ENCODE measurements around the gene HGFAC. TPM values are rescaled to one million over a fixed set of nuclear protein-coding genes. Genes with fewer than 3 reads are reported as not detected.

HGFAC gene
- total and polyA plus RNA-seq, 2 of the 13 experiments (the other 11 are each of a cell fraction or from before 2014, with no cell fraction given) = 8.5 to 63.6 TPM

- peak; percentile 1 for TF ChIP-seq ZNF18 (CRISPR knock-in tag; IDR thresholded peaks at IDR 0.05; ENCODE audit: insufficient replicate concordance)
- no peak for TF ChIP-seq NFAT5 (CRISPR knock-in tag; IDR thresholded peaks at IDR 0.05)
- TF ChIP-seq ZNF562 (CRISPR knock-in tag; IDR thresholded peaks at IDR 0.05; ENCODE audit: borderline replicate concordance) = no peak
- TF ChIP-seq SOX5 (CRISPR knock-in tag; IDR thresholded peaks at IDR 0.05; ENCODE audit: borderline replicate concordance) = peak; percentile 30; the same call in 1 of the 2 replicates
- peak; percentile 77 for TF ChIP-seq RARA (CRISPR knock-in tag; IDR thresholded peaks at IDR 0.05)
- TF ChIP-seq SUZ12 (IDR thresholded peaks at IDR 0.05; ENCODE audit: low read depth, low read length) = no peak
- TF ChIP-seq SETDB1 (CRISPR knock-in tag; IDR thresholded peaks at IDR 0.05; ENCODE audit: borderline replicate concordance) = no peak
- TF ChIP-seq MAF1 (CRISPR knock-in tag; IDR thresholded peaks at IDR 0.05; ENCODE audit: borderline replicate concordance) = 0 out of 2 replicates have a peak, but pooled peaks have one; percentile 24
- no peak for TF ChIP-seq NRL (CRISPR knock-in tag; IDR thresholded peaks at IDR 0.05; ENCODE audit: borderline replicate concordance)
- no peak for TF ChIP-seq ZNF605 (CRISPR knock-in tag; IDR thresholded peaks at IDR 0.05)
- no peak for TF ChIP-seq ZNF180 (CRISPR knock-in tag; IDR thresholded peaks at IDR 0.05; ENCODE audit: borderline replicate concordance, low read depth)
- TF ChIP-seq GTF2F1 (IDR thresholded peaks at IDR 0.05; ENCODE audit: low read length) = no peak
- no peak for TF ChIP-seq ZNF224 (CRISPR knock-in tag; IDR thresholded peaks at IDR 0.05)
- TF ChIP-seq, protein P1, sequence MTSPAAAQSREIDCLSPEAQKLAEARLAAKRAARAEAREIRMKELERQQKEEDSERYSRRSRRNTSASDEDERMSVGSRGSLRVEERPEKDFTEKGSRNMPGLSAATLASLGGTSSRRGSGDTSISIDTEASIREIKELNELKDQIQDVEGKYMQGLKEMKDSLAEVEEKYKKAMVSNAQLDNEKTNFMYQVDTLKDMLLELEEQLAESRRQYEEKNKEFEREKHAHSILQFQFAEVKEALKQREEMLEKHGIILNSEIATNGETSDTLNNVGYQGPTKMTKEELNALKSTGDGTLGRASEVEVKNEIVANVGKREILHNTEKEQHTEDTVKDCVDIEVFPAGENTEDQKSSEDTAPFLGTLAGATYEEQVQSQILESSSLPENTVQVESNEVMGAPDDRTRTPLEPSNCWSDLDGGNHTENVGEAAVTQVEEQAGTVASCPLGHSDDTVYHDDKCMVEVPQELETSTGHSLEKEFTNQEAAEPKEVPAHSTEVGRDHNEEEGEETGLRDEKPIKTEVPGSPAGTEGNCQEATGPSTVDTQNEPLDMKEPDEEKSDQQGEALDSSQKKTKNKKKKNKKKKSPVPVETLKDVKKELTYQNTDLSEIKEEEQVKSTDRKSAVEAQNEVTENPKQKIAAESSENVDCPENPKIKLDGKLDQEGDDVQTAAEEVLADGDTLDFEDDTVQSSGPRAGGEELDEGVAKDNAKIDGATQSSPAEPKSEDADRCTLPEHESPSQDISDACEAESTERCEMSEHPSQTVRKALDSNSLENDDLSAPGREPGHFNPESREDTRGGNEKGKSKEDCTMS (CRISPR knock-in tag; conservative IDR thresholded peaks at IDR 0.05) = no peak
- no peak for TF ChIP-seq ZEB1 (IDR thresholded peaks at IDR 0.05; ENCODE audit: insufficient replicate concordance, low read depth)
- TF ChIP-seq, protein P2, sequence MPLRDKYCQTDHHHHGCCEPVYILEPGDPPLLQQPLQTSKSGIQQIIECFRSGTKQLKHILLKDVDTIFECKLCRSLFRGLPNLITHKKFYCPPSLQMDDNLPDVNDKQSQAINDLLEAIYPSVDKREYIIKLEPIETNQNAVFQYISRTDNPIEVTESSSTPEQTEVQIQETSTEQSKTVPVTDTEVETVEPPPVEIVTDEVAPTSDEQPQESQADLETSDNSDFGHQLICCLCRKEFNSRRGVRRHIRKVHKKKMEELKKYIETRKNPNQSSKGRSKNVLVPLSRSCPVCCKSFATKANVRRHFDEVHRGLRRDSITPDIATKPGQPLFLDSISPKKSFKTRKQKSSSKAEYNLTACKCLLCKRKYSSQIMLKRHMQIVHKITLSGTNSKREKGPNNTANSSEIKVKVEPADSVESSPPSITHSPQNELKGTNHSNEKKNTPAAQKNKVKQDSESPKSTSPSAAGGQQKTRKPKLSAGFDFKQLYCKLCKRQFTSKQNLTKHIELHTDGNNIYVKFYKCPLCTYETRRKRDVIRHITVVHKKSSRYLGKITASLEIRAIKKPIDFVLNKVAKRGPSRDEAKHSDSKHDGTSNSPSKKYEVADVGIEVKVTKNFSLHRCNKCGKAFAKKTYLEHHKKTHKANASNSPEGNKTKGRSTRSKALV (CRISPR knock-in tag; IDR thresholded peaks at IDR 0.05) = no peak; the same call in 1 of the 2 replicates
- TF ChIP-seq MED1 (CRISPR knock-in tag; IDR thresholded peaks at IDR 0.05) = peak; percentile 43
- TF ChIP-seq GATAD2A (CRISPR knock-in tag; IDR thresholded peaks at IDR 0.05) = no peak
- no peak for TF ChIP-seq ZSCAN30 (CRISPR knock-in tag; IDR thresholded peaks at IDR 0.05)
- TF ChIP-seq ZNF3 (CRISPR knock-in tag; IDR thresholded peaks at IDR 0.05) = no peak
Measured at GRCh38 chr4:3442460-3442958, 741 bp downstream of the HGFAC start (continued).

All from HepG2 (cell line).